Mucosa of descending colon (tissue), 3 donors: ENCODE measurements around the gene STEEP1. TPM values are rescaled to one million over a fixed set of nuclear protein-coding genes. Genes with fewer than 3 reads are reported as not detected.

Experiments
- ATAC-seq: fragments of 200-7000 bp; cut with Tn5 transposase; one replicate; pipeline ENCODE4 v1.9.1; 2020; ENCODE audit warnings: mild to moderate bottlenecking, moderate library complexity
- DNase-seq, 3 donors: peaks; one replicate each; pipeline ENCODE4 v3.0.0-alpha.2; 2020
- H3K36me3 ChIP-seq: fragments of 200-600 bp; one replicate; pipeline ENCODE4 v1.8.0; 2021; ENCODE audit warnings: low read depth, mild to moderate bottlenecking
- H3K4me1 ChIP-seq: fragments of 200-600 bp; one replicate; pipeline ENCODE4 v1.8.0; 2021; ENCODE audit warnings: low read depth, mild to moderate bottlenecking
- H3K4me3 ChIP-seq: fragments of 200-600 bp; one replicate; pipeline ENCODE4 v1.8.0; 2021; ENCODE audit warnings: mild to moderate bottlenecking
- H3K9me3 ChIP-seq: fragments of 200-600 bp; one replicate; pipeline ENCODE4 v1.8.0; 2021; ENCODE audit warnings: mild to moderate bottlenecking
- CTCF ChIP-seq: fragments of 200-600 bp; IDR thresholded peaks from one replicate; pipeline ENCODE4 v1.8.0; 2022; ENCODE audit warnings: antibody characterized with exemption, mild to moderate bottlenecking
- intact Hi-C, 2 donors: fragments of 100-400 bp; cut with DNase I in 1 of 2; cut with micrococcal nuclease in 1 of 2; formaldehyde crosslinking; loops; one replicate each; pipeline versions ENCODE4 v1.11.0 to v1.11.1; 2022; cut with DNase I, micrococcal nuclease
- long read RNA-seq, 2 donors: library from polyadenylated mRNA; unstranded; transcript quantifications; one replicate each; pipeline ENCODE4 v2.0.0, GENCODE V29; 2019 to 2021
- total RNA-seq, 3 donors: library from RNA; stranded (reverse); fragmentation: NEBNext Ultra II Directional in 2 of 3; extraction: Animal tissue kit (Norgen Biotek cat#: 25700) in 2 of 3; gene quantifications; one replicate each; pipeline versions ENCODE4 v1.2.1 to v1.2.4, GENCODE V29; 2021 to 2023
- donor health status: DM: no; HTN: no; CAD: no; lungs with moderate emphysema.
- donor health status: DM: no; HTN: no; CAD: no.
- donor health status: DM: no; HTN: yes; CAD: no.

Gene STEEP1
- total RNA-seq, result 10 to 100 TPM; 22.2 to 25.4 (median 22.9) TPM
- long read RNA-seq, donor 1, partial matches to known transcripts, result 0 of 1 reads
- long read RNA-seq, donor 1, other reads (novel, unspliced or antisense), result 0 of 1 reads
- long read RNA-seq, donor 2, partial matches to known transcripts, result 0 of 4 reads
- long read RNA-seq, donor 2, other reads (novel, unspliced or antisense), result 2 of 4 reads

- peak; percentile 98 for ATAC-seq
- peak; percentile 88 to 95 (median 93) for DNase-seq
- Histone ChIP-seq H3K36me3 (no peaks in the 10 kb centered on the region), H3K4me1 (no peaks in the 10 kb centered on the region), H3K4me3 (peak within 1 kb of the TSS; percentile 9), H3K9me3 (no peaks in the 10 kb centered on the region)
- intact Hi-C loops, result no loop called here
- TF ChIP-seq CTCF, result no peak
Observed at GRCh38 chrX:119565107-119565663, at the start of gene STEEP1. TSS of gene STEEP1 (minus strand) at chrX:119565409. CDS start at chrX:119565355, 54 bp downstream.

GRCh38 chrX:119614776-119615175 is 49.6 kb upstream of the STEEP1 start:
- DNase-seq, result no peak
- intact Hi-C loops, result no loop called here
- no peak for ATAC-seq
- Histone ChIP-seq H3K36me3 (no peaks in the 10 kb centered on the region), H3K9me3 (no peaks in the 10 kb centered on the region), H3K4me1 (no peaks in the 10 kb centered on the region), H3K4me3 (no peak overlapping the region)
- TF ChIP-seq CTCF, result no peak

- DNase-seq, result peak in 1 of 3 donors; percentile 12
- intact Hi-C loops, result no loop called here
Observed at GRCh38 chrX:119607018-119607389, 41.8 kb upstream of the STEEP1 start.

GRCh38 chrX:119606280-119607017 is 41.2 kb upstream of the STEEP1 start, which contains the start of gene NKRF:
TSS of gene NKRF (minus strand) at chrX:119606424.
- intact Hi-C loops, result no loop called here
- DNase-seq (peak; percentile 93 to 95 (median 94)), ATAC-seq (peak; percentile 94)
- Histone ChIP-seq H3K4me3 (peak within 1 kb of the TSS; percentile 42), H3K36me3 (no peaks in the 10 kb centered on the region), H3K4me1 (no peaks in the 10 kb centered on the region), H3K9me3 (no peaks in the 10 kb centered on the region)
- no peak for TF ChIP-seq CTCF

More at GRCh38 chrX:119607018-119607389, 41.8 kb upstream of the STEEP1 start:
- no peaks in the 10 kb centered on the region for H3K4me1 ChIP-seq
- H3K4me3 ChIP-seq, result no peak overlapping the region
- no peaks in the 10 kb centered on the region for H3K36me3 ChIP-seq
- H3K9me3 ChIP-seq, result no peaks in the 10 kb centered on the region
- ATAC-seq, result no peak
- no peak for TF ChIP-seq CTCF

GRCh38 chrX:119605464-119606279 is 40.5 kb upstream of the STEEP1 start:
- Histone ChIP-seq H3K9me3 (no peaks in the 10 kb centered on the region), H3K36me3 (no peaks in the 10 kb centered on the region), H3K4me1 (no peaks in the 10 kb centered on the region), H3K4me3 (peak overlapping the region; percentile 42)
- no peak for TF ChIP-seq CTCF
- peak; percentile 36 to 77 (median 59) for DNase-seq
- intact Hi-C loops, result no loop called here
- ATAC-seq, result peak; percentile 76
